Left lung (tissue), 10 donors: ENCODE measurements around the gene ALK. TPM values are rescaled to one million over a fixed set of nuclear protein-coding genes. Genes with fewer than 3 reads are reported as not detected.

ENCODE experiments used
- ATAC-seq: fragments of 200-7000 bp; cut with Tn5 transposase; one replicate; pipeline ENCODE4 v1.9.1; 2020; ENCODE audit warnings: moderate library complexity
- DNase-seq, 4 donors: peaks; one replicate each; pipeline ENCODE4 v3.0.0-alpha.2; 2013 to 2020
- H3K27ac ChIP-seq, 2 donors: fragments of 200-600 bp; sonication (generic) in 1 of 2; one replicate each; pipeline versions ENCODE4 v1.5.0 to v1.8.0; 2020 to 2021
- H3K27me3 ChIP-seq, 2 donors: fragments of 200-600 bp; sonication (generic) in 1 of 2; one replicate each; pipeline versions ENCODE4 v1.5.0 to v1.8.0; 2020 to 2021
- H3K36me3 ChIP-seq, 2 donors: fragments of 200-600 bp; sonication (generic) in 1 of 2; one replicate each; pipeline versions ENCODE4 v1.5.0 to v1.8.0; 2020 to 2021
- H3K4me1 ChIP-seq, 2 donors: fragments of 200-600 bp; one replicate each; pipeline ENCODE4 v1.8.0; 2021
- H3K4me3 ChIP-seq, 2 donors: fragments of 200-600 bp; sonication (generic) in 1 of 2; one replicate each; pipeline versions ENCODE4 v1.5.0 to v1.8.0; 2020 to 2021; ENCODE audit warnings: mild to moderate bottlenecking in 1 of 2
- H3K9me3 ChIP-seq, 2 donors: fragments of 200-600 bp; sonication (generic) in 1 of 2; one replicate each; pipeline versions ENCODE4 v1.5.0 to v1.8.0; 2020 to 2021
- intact Hi-C, 2 donors: fragments of 100-400 bp; cut with DNase I; formaldehyde crosslinking; loops; one replicate each; pipeline versions ENCODE4 v1.11.2 to v1.14.2; 2022
- polyA plus RNA-seq, 6 donors: library from polyadenylated mRNA; unstranded; fragments of 120-200 nt; gene quantifications; one replicate each; pipeline ENCODE4 v1.2.1, GENCODE V29; 2013; ENCODE audit not compliant: insufficient read length in 6 of 6
- total RNA-seq, 2 donors: library from RNA; stranded (reverse); fragmentation: NEBNext Ultra II Directional; extraction: Animal tissue kit (Norgen Biotek cat#: 25700); gene quantifications; one replicate each; pipeline ENCODE4 v1.2.1, GENCODE V29; 2021
- TF ChIP-seq, protein P1 (sequence below), 2 donors: fragments of 200-600 bp; sonication (generic) in 1 of 2; IDR thresholded peaks; one replicate each; pipeline versions ENCODE4 v1.5.0 to v1.8.0; 2021; ENCODE audit warnings: antibody characterized with exemption in 2 of 2
- donor health status: DM: no; HTN: yes; CAD: no.
- donor health status: DM: no; HTN: no; CAD: no.

ALK gene
- total and polyA plus RNA-seq, 8 donors: 0.06 to 0.70 (median 0.12) TPM; not detected in 2

DNA sequence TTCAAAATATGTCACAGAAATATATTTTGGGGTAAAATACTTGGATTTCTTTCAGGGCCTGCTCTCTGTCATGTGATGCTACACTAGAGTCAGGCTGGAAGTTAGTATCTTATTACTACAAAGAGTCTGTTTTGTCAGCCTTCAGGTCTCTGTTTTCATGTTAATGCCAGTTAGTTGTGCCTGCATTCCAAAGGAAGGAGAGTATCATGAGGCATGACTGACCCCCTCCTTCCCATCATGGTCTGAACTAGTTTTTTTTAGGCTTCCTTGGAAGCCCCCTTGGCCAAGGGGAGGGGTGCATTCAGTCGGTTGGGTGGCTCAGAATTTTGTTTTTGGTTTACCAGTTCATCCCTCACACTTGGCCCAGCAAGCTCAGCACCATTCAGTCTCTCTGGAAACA lies 318.0 kb downstream of the ALK start:
- Histone ChIP-seq H3K27ac (no peak overlapping the region), H3K4me1 (no peaks in the 10 kb centered on the region), H3K9me3 (no peaks in the 10 kb centered on the region), H3K36me3 (no peaks in the 10 kb centered on the region), H3K27me3 (no peaks in the 10 kb centered on the region), H3K4me3 (no peak overlapping the region)
- ATAC-seq (no peak), DNase-seq (no peak)
- TF ChIP-seq, protein P1, sequence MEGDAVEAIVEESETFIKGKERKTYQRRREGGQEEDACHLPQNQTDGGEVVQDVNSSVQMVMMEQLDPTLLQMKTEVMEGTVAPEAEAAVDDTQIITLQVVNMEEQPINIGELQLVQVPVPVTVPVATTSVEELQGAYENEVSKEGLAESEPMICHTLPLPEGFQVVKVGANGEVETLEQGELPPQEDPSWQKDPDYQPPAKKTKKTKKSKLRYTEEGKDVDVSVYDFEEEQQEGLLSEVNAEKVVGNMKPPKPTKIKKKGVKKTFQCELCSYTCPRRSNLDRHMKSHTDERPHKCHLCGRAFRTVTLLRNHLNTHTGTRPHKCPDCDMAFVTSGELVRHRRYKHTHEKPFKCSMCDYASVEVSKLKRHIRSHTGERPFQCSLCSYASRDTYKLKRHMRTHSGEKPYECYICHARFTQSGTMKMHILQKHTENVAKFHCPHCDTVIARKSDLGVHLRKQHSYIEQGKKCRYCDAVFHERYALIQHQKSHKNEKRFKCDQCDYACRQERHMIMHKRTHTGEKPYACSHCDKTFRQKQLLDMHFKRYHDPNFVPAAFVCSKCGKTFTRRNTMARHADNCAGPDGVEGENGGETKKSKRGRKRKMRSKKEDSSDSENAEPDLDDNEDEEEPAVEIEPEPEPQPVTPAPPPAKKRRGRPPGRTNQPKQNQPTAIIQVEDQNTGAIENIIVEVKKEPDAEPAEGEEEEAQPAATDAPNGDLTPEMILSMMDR (IDR thresholded peaks at IDR 0.05): no peak
- intact Hi-C loops: no loop called here

- Histone ChIP-seq H3K4me1 (no peaks in the 10 kb centered on the region), H3K9me3 (no peaks in the 10 kb centered on the region), H3K4me3 (no peak overlapping the region), H3K36me3 (no peaks in the 10 kb centered on the region), H3K27me3 (no peaks in the 10 kb centered on the region), H3K27ac (no peak overlapping the region)
- ATAC-seq (no peak), DNase-seq (no peak)
- intact Hi-C loops: no loop called here
- TF ChIP-seq, protein P1 (IDR thresholded peaks at IDR 0.05): no peak
Observed at GRCh38 chr2:29601872-29602271, 319.5 kb downstream of the ALK start.

DNA sequence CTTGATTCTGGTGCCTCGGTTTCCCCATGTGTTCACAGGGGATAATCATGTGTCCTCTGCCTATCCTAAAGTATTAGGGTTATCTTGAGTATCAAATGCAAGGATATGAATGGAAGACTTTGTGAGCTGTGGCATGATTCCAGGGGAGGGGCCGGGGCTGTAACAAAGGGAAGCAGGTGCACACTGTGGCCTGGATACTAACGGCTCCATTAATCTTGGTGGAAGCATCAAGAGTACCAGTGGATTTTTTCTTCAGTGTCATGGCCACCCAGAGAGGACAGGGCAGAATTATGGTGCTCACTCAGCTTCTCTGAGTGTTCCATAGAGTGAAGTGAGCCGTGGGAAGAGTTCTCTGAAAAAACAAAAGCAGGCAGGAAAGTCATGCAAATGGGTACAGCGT lies 320.1 kb downstream of the ALK start:
- TF ChIP-seq, protein P1 (IDR thresholded peaks at IDR 0.05): no peak
- H3K27me3 ChIP-seq: no peaks in the 10 kb centered on the region
- H3K4me1 ChIP-seq: no peaks in the 10 kb centered on the region
- H3K27ac ChIP-seq: no peak overlapping the region
- H3K9me3 ChIP-seq: no peaks in the 10 kb centered on the region
- no peak for ATAC-seq
- H3K4me3 ChIP-seq: no peak overlapping the region
- H3K36me3 ChIP-seq: no peaks in the 10 kb centered on the region
- no peak for DNase-seq
- intact Hi-C loops: no loop called here

DNA sequence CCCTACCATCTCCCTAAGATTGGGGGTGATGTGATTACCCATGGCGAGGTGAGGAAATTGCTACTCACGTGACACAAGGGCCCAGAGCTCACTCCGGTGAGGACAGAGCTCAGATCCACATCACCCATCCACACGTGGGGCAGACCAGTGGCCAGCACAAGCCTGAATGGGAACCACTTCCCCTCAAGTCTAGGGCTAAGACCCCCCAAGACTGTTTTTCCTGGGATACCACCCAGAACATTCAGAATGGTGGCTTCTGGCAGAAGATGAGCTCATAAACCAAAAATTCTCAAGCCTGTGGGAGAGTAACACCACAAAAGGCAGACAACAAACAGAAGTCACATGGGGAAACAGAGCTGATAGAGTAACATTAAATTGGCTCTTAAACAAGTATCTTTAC lies 321.4 kb downstream of the ALK start:
- intact Hi-C loops: no loop called here
- no peak overlapping the region for H3K4me3 ChIP-seq
- H3K27me3 ChIP-seq: no peaks in the 10 kb centered on the region
- H3K9me3 ChIP-seq: no peaks in the 10 kb centered on the region
- no peaks in the 10 kb centered on the region for H3K4me1 ChIP-seq
- no peaks in the 10 kb centered on the region for H3K36me3 ChIP-seq
- TF ChIP-seq, protein P1 (IDR thresholded peaks at IDR 0.05): no peak
- no peak for DNase-seq
- no peak for ATAC-seq
- H3K27ac ChIP-seq: no peak overlapping the region

- ATAC-seq (no peak), DNase-seq (no peak)
- no peaks in the 10 kb centered on the region for H3K9me3 ChIP-seq
- H3K4me1 ChIP-seq: no peaks in the 10 kb centered on the region
- H3K36me3 ChIP-seq: no peaks in the 10 kb centered on the region
- no peak overlapping the region for H3K27ac ChIP-seq
- H3K27me3 ChIP-seq: no peaks in the 10 kb centered on the region
- H3K4me3 ChIP-seq: no peak overlapping the region
- intact Hi-C loops: no loop called here
- TF ChIP-seq, protein P1 (IDR thresholded peaks at IDR 0.05): no peak
Observed at GRCh38 chr2:29598978-29599377, 322.4 kb downstream of the ALK start.
